Immature natural killer cell (primary cell): ENCODE measurements around the gene JADE2. TPM values are rescaled to one million over a fixed set of nuclear protein-coding genes. Genes with fewer than 3 reads are reported as not detected.

Experiments used
- DNase-seq, 3 donors: peaks; one replicate each; pipeline ENCODE4 v3.0.0; 2022; ENCODE audit warnings: mixed read lengths in 1 of 3
- H3K27ac Mint-ChIP-seq, 6 donors: one replicate each; pipeline ENCODE4 v1.8.0; 2020; ENCODE audit warnings: mixed read lengths in 6 of 6, mild to moderate bottlenecking in 5 of 6, inconsistent platforms in 4 of 6, moderate library complexity in 3 of 6
- H3K27me3 Mint-ChIP-seq, 3 donors: one replicate each; pipeline ENCODE4 v1.8.0; 2020 to 2021; ENCODE audit warnings: low read depth in 3 of 3, mild to moderate bottlenecking in 3 of 3, mixed read lengths in 3 of 3, moderate library complexity in 3 of 3, inconsistent platforms in 1 of 3
- H3K36me3 Mint-ChIP-seq, 3 donors: one replicate each; pipeline ENCODE4 v1.8.0; 2020; ENCODE audit warnings: mixed read lengths in 3 of 3, inconsistent platforms in 2 of 3, mild to moderate bottlenecking in 2 of 3
- H3K4me1 Mint-ChIP-seq, 2 donors: one replicate each; pipeline ENCODE4 v1.8.0; 2020; ENCODE audit warnings: inconsistent platforms in 2 of 2, mild to moderate bottlenecking in 2 of 2, mixed read lengths in 2 of 2, moderate library complexity in 1 of 2
- H3K4me3 Mint-ChIP-seq, 5 donors: one replicate each; pipeline ENCODE4 v1.8.0; 2020; ENCODE audit warnings: mild to moderate bottlenecking in 5 of 5, mixed read lengths in 5 of 5, inconsistent platforms in 3 of 5, moderate library complexity in 3 of 5
- H3K9me3 Mint-ChIP-seq, 6 donors: one replicate each; pipeline ENCODE4 v1.8.0; 2020; ENCODE audit warnings: mild to moderate bottlenecking in 6 of 6, mixed read lengths in 6 of 6, inconsistent platforms in 4 of 6, moderate library complexity in 3 of 6
- polyA plus RNA-seq, 3 donors: library from polyadenylated mRNA; unstranded; fragments of 300-500 nt; fragmentation: Illumina TruSeq; gene quantifications; one replicate each; pipeline ENCODE4 v1.2.3, GENCODE V29; 2021

The JADE2 gene
- polyA plus RNA-seq, 3 donors from 2014 or later, result 10.1 to 48.9 (median 23.0) TPM

- Mint-ChIP-seq H3K4me1 (peaks cover 22 to 24% of the 10 kb centered on the region in 2 donors), H3K36me3 (peaks cover 4 to 26% (median 26%) of the 10 kb centered on the region in 3 donors), H3K27me3 (peaks cover 2 to 4% (median 3%) of the 10 kb centered on the region in 3 donors), H3K9me3 (no peaks in the 10 kb centered on the region), H3K4me3 (no peak overlapping the region), H3K27ac (peak overlapping the region in 1 of 6 donors; percentile 39)
- DNase-seq, result no peak
Observed at GRCh38 chr5:134566741-134567221, 41.3 kb downstream of the JADE2 start.

- DNase-seq, result no peak
Observed at GRCh38 chr5:134567641-134568336, 42.3 kb downstream of the JADE2 start.

GRCh38 chr5:134568337-134568700 lies 42.8 kb downstream of the JADE2 start:
- Mint-ChIP-seq H3K4me3 (no peak overlapping the region), H3K36me3 (peaks cover 4 to 25% (median 23%) of the 10 kb centered on the region in 3 donors), H3K27me3 (peaks cover 2 to 4% (median 2%) of the 10 kb centered on the region in 3 donors), H3K27ac (peak overlapping the region in 1 of 6 donors; percentile 53), H3K9me3 (no peaks in the 10 kb centered on the region), H3K4me1 (peaks cover 22 to 27% of the 10 kb centered on the region in 2 donors)
- no peak for DNase-seq

More at GRCh38 chr5:134567641-134568336, 42.3 kb downstream of the JADE2 start:
- Mint-ChIP-seq H3K27me3 (peaks cover 2 to 4% (median 2%) of the 10 kb centered on the region in 3 donors), H3K4me1 (peaks cover 22 to 27% of the 10 kb centered on the region in 2 donors), H3K27ac (peak overlapping the region in 4 of 6 donors; percentile 40 to 58 (median 47)), H3K4me3 (no peak overlapping the region), H3K36me3 (peaks cover 4 to 26% (median 24%) of the 10 kb centered on the region in 3 donors), H3K9me3 (no peaks in the 10 kb centered on the region)

GRCh38 chr5:134568761-134569695 lies 43.6 kb downstream of the JADE2 start:
- peaks cover 2 to 4% (median 2%) of the 10 kb centered on the region in 3 donors for H3K27me3 Mint-ChIP-seq
- no peak for DNase-seq
- peak overlapping the region in 2 of 6 donors; percentile 60 to 76 for H3K27ac Mint-ChIP-seq
- H3K9me3 Mint-ChIP-seq, result no peaks in the 10 kb centered on the region
- H3K4me1 Mint-ChIP-seq, result peaks cover 22 to 27% of the 10 kb centered on the region in 2 donors
- no peak overlapping the region for H3K4me3 Mint-ChIP-seq
- H3K36me3 Mint-ChIP-seq, result peaks cover 6 to 19% (median 17%) of the 10 kb centered on the region in 3 donors

- peaks cover 7 to 22% (median 18%) of the 10 kb centered on the region in 3 donors for H3K36me3 Mint-ChIP-seq
- H3K9me3 Mint-ChIP-seq, result no peaks in the 10 kb centered on the region
- H3K4me3 Mint-ChIP-seq, result no peak overlapping the region
- DNase-seq, result no peak
- peak overlapping the region in 5 of 6 donors; percentile 33 to 81 (median 66) for H3K27ac Mint-ChIP-seq
- H3K4me1 Mint-ChIP-seq, result peaks cover 27 to 28% of the 10 kb centered on the region in 2 donors
- peaks cover 2 to 4% (median 2%) of the 10 kb centered on the region in 3 donors for H3K27me3 Mint-ChIP-seq
Observed at GRCh38 chr5:134569758-134570364, 44.4 kb downstream of the JADE2 start.

GRCh38 chr5:134570365-134570758 lies 44.9 kb downstream of the JADE2 start:
- Mint-ChIP-seq H3K27me3 (peaks cover 2 to 4% (median 2%) of the 10 kb centered on the region in 3 donors), H3K27ac (peak overlapping the region in 4 of 6 donors; percentile 33 to 71 (median 63)), H3K4me3 (no peak overlapping the region), H3K36me3 (peaks cover 4 to 26% (median 20%) of the 10 kb centered on the region in 3 donors), H3K9me3 (no peaks in the 10 kb centered on the region), H3K4me1 (peaks cover 29 to 32% of the 10 kb centered on the region in 2 donors)
- no peak for DNase-seq

- Mint-ChIP-seq H3K4me1 (peaks cover 29 to 32% of the 10 kb centered on the region in 2 donors), H3K27ac (peak overlapping the region in 3 of 6 donors; percentile 17 to 71 (median 45)), H3K27me3 (peaks cover 2 to 4% (median 2%) of the 10 kb centered on the region in 3 donors), H3K9me3 (no peaks in the 10 kb centered on the region), H3K36me3 (peaks cover 4 to 26% (median 22%) of the 10 kb centered on the region in 3 donors), H3K4me3 (no peak overlapping the region)
- no peak for DNase-seq
Observed at GRCh38 chr5:134570886-134571285, 45.4 kb downstream of the JADE2 start.

- peak overlapping the region in 1 of 6 donors; percentile 59 for H3K27ac Mint-ChIP-seq
- H3K36me3 Mint-ChIP-seq, result peaks cover 4 to 22% (median 21%) of the 10 kb centered on the region in 3 donors
- H3K4me3 Mint-ChIP-seq, result no peak overlapping the region
- peaks cover 2 to 4% (median 2%) of the 10 kb centered on the region in 3 donors for H3K27me3 Mint-ChIP-seq
- no peaks in the 10 kb centered on the region for H3K9me3 Mint-ChIP-seq
- peaks cover 28 to 37% of the 10 kb centered on the region in 2 donors for H3K4me1 Mint-ChIP-seq
- no peak for DNase-seq
Observed at GRCh38 chr5:134571693-134572405, 46.4 kb downstream of the JADE2 start.

- Mint-ChIP-seq H3K27ac (peak overlapping the region in 2 of 6 donors; percentile 61 to 64), H3K4me3 (no peak overlapping the region), H3K4me1 (peaks cover 26 to 39% of the 10 kb centered on the region in 2 donors), H3K9me3 (no peaks in the 10 kb centered on the region), H3K27me3 (peaks cover 2 to 3% (median 2%) of the 10 kb centered on the region in 3 donors), H3K36me3 (peaks cover 5 to 23% (median 18%) of the 10 kb centered on the region in 3 donors)
- no peak for DNase-seq
Observed at GRCh38 chr5:134572811-134573210, 47.3 kb downstream of the JADE2 start.

GRCh38 chr5:134574521-134574920 lies 49.1 kb downstream of the JADE2 start:
- no peak for DNase-seq
- no peaks in the 10 kb centered on the region for H3K9me3 Mint-ChIP-seq
- H3K27ac Mint-ChIP-seq, result peak overlapping the region in 2 of 6 donors; percentile 6 to 8
- H3K4me1 Mint-ChIP-seq, result peaks cover 25 to 38% of the 10 kb centered on the region in 2 donors
- peaks cover 2 to 3% (median 2%) of the 10 kb centered on the region in 3 donors for H3K27me3 Mint-ChIP-seq
- peaks cover 7 to 25% (median 14%) of the 10 kb centered on the region in 3 donors for H3K36me3 Mint-ChIP-seq
- no peak overlapping the region for H3K4me3 Mint-ChIP-seq

GRCh38 chr5:134575316-134575715 lies 49.8 kb downstream of the JADE2 start:
- Mint-ChIP-seq H3K4me3 (no peak overlapping the region), H3K4me1 (peaks cover 18 to 31% of the 10 kb centered on the region in 2 donors), H3K9me3 (no peaks in the 10 kb centered on the region), H3K36me3 (peaks cover 7 to 21% (median 9%) of the 10 kb centered on the region in 3 donors), H3K27me3 (peaks cover 2 to 4% (median 2%) of the 10 kb centered on the region in 3 donors), H3K27ac (peak overlapping the region in 3 of 6 donors; percentile 53 to 79 (median 71))
- no peak for DNase-seq

- DNase-seq, result no peak
- Mint-ChIP-seq H3K4me1 (peaks cover 12 to 22% of the 10 kb centered on the region in 2 donors), H3K27ac (peak overlapping the region in 3 of 6 donors; percentile 22 to 79 (median 69)), H3K9me3 (no peaks in the 10 kb centered on the region), H3K36me3 (peaks cover 9 to 23% (median 13%) of the 10 kb centered on the region in 3 donors), H3K27me3 (peaks cover 2 to 6% (median 2%) of the 10 kb centered on the region in 3 donors), H3K4me3 (no peak overlapping the region)
Observed at GRCh38 chr5:134576386-134577021, 51.0 kb downstream of the JADE2 start.
